IMR-90 (cell line): ENCODE results near the gene SYCP1.
"Not testable (repeated sequence)": the region's sequence is repeated elsewhere in the genome, so short reads cannot be mapped to it uniquely, and the experiment has no call there.

Source experiments
- RAD21 ChIP-seq: IDR thresholded peaks from 2 replicates; pipeline ENCODE4 v1.6.1; 2012; ENCODE audit warnings: low read length, improper control_type of control experiment
- TF ChIP-seq, protein P1 (sequence below): conservative IDR thresholded peaks from 2 replicates; pipeline ENCODE4 v1.5.1; 2012; ENCODE audit warnings: mild to moderate bottlenecking, low read depth, low read length, improper control_type of control experiment

GRCh38 chr1:114830075-114830474, 24.6 kb upstream of the SYCP1 start:
- TF ChIP-seq, protein P1, sequence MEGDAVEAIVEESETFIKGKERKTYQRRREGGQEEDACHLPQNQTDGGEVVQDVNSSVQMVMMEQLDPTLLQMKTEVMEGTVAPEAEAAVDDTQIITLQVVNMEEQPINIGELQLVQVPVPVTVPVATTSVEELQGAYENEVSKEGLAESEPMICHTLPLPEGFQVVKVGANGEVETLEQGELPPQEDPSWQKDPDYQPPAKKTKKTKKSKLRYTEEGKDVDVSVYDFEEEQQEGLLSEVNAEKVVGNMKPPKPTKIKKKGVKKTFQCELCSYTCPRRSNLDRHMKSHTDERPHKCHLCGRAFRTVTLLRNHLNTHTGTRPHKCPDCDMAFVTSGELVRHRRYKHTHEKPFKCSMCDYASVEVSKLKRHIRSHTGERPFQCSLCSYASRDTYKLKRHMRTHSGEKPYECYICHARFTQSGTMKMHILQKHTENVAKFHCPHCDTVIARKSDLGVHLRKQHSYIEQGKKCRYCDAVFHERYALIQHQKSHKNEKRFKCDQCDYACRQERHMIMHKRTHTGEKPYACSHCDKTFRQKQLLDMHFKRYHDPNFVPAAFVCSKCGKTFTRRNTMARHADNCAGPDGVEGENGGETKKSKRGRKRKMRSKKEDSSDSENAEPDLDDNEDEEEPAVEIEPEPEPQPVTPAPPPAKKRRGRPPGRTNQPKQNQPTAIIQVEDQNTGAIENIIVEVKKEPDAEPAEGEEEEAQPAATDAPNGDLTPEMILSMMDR: not testable (repeated sequence)
- not testable (repeated sequence) for TF ChIP-seq RAD21
